Neural cell (in vitro differentiated cells): ENCODE data around the gene MYO18B. TPM values are rescaled to one million over a fixed set of nuclear protein-coding genes. Genes with fewer than 3 reads are reported as not detected.

Source experiments
- H2AFZ ChIP-seq: fragments of 200-600, 300-800 bp; sonication (generic), shearing (Covaris generic); 2 replicates; pipeline ENCODE4 v1.6.0; 2014; ENCODE audit warnings: low read depth, mild to moderate bottlenecking, antibody characterized with exemption, low read length, moderate library complexity
- H3F3A ChIP-seq: fragments of 200-600 bp; shearing (Covaris generic); 2 replicates; pipeline ENCODE4 v1.6.1; 2016; ENCODE audit warnings: mild to moderate bottlenecking, moderate library complexity, mixed read lengths, antibody characterized with exemption, low read length; ENCODE audit not compliant: insufficient read depth, poor library complexity, severe bottlenecking
- H3K27ac ChIP-seq: fragments of 200-600, 300-800 bp; sonication (generic), shearing (Covaris generic); 2 replicates; pipeline ENCODE4 v1.5.1; 2014; ENCODE audit warnings: mild to moderate bottlenecking, low read length, moderate library complexity
- H3K27me3 ChIP-seq: fragments of 300-800, 200-600 bp; sonication (generic), shearing (Covaris generic); 2 replicates; pipeline ENCODE4 v1.6.0; 2014; ENCODE audit warnings: mild to moderate bottlenecking, low read depth, low read length, moderate library complexity; ENCODE audit not compliant: insufficient read depth
- H3K36me3 ChIP-seq: fragments of 300-800, 200-600 bp; sonication (generic), shearing (Covaris generic); 2 replicates; pipeline ENCODE4 v1.5.1; 2014; ENCODE audit warnings: mild to moderate bottlenecking, antibody characterized with exemption, low read length, moderate library complexity; ENCODE audit not compliant: insufficient read depth
- H3K4me2 ChIP-seq: fragments of 300-800, 200-600 bp; sonication (generic), shearing (Covaris generic); 2 replicates; pipeline ENCODE4 v1.6.0; 2014; ENCODE audit warnings: mild to moderate bottlenecking, low read length
- H3K4me3 ChIP-seq: fragments of 300-800, 200-600 bp; sonication (generic), shearing (Covaris generic); 2 replicates; pipeline ENCODE4 v1.5.1; 2014; ENCODE audit warnings: mild to moderate bottlenecking, low read length, moderate library complexity
- H3K79me2 ChIP-seq: fragments of 200-600 bp; shearing (Covaris generic); replicated peaks from 2 replicates; pipeline ENCODE4 v1.6.0; 2014; ENCODE audit warnings: mild to moderate bottlenecking, low read length, moderate library complexity; ENCODE audit not compliant: insufficient read depth
- H3K9ac ChIP-seq: fragments of 300-800, 200-600 bp; sonication (generic), shearing (Covaris generic); 2 replicates; pipeline ENCODE4 v1.6.1; 2016; ENCODE audit warnings: mild to moderate bottlenecking, low read length, mixed read lengths
- H3K9me2 ChIP-seq: fragments of 200-600 bp; shearing (Covaris generic); 2 replicates; pipeline ENCODE4 v1.6.1; 2016; ENCODE audit warnings: mild to moderate bottlenecking, low read length, mixed read lengths; ENCODE audit not compliant: insufficient read depth
- H3K9me3 ChIP-seq: fragments of 200-600, 300-800 bp; sonication (generic), shearing (Covaris generic); 2 replicates; pipeline ENCODE4 v1.6.1; 2016; ENCODE audit warnings: mild to moderate bottlenecking, mixed run types, low read length, moderate library complexity, mixed read lengths
- H4K20me1 ChIP-seq: fragments of 200-600 bp; shearing (Covaris generic); 2 replicates; pipeline ENCODE4 v1.6.1; 2016; ENCODE audit warnings: mild to moderate bottlenecking, mixed run types; ENCODE audit not compliant: insufficient read depth
- CTCF ChIP-seq: fragments of 450-650 bp; IDR thresholded peaks from 2 replicates; pipeline ENCODE4 v1.5.1; 2014; ENCODE audit warnings: antibody characterized with exemption, mild to moderate bottlenecking, moderate library complexity; ENCODE audit not compliant: poor library complexity, severe bottlenecking
- EP300 ChIP-seq: fragments of 450-650 bp; conservative IDR thresholded peaks from 2 replicates; pipeline ENCODE4 v1.6.1; 2014; ENCODE audit warnings: antibody characterized with exemption, mild to moderate bottlenecking, moderate library complexity; ENCODE audit not compliant: poor library complexity, severe bottlenecking
- EZH2 ChIP-seq: fragments of 200-600, 300-800 bp; shearing (Covaris generic), sonication (generic); IDR thresholded peaks from 2 replicates; pipeline ENCODE4 v1.6.1; 2014; ENCODE audit warnings: antibody characterized with exemption, low read length, borderline replicate concordance, mild to moderate bottlenecking; ENCODE audit not compliant: insufficient read depth, poor library complexity, severe bottlenecking
- MXI1 ChIP-seq: fragments of 450-650 bp; conservative IDR thresholded peaks from 2 replicates; pipeline ENCODE4 v1.6.1; 2014; ENCODE audit warnings: antibody characterized with exemption, mild to moderate bottlenecking; ENCODE audit not compliant: poor library complexity, severe bottlenecking
- POLR2AphosphoS5 ChIP-seq: IDR thresholded peaks from 2 replicates; pipeline ENCODE4 v1.6.1; 2012
- RAD21 ChIP-seq: fragments of 450-650 bp; conservative IDR thresholded peaks from 2 replicates; pipeline ENCODE4 v1.6.1; 2014; ENCODE audit warnings: antibody characterized with exemption, mild to moderate bottlenecking, moderate library complexity
- SMC3 ChIP-seq: fragments of 450-650 bp; conservative IDR thresholded peaks from 2 replicates; pipeline ENCODE4 v1.6.1; 2014; ENCODE audit warnings: antibody characterized with exemption, mild to moderate bottlenecking, moderate library complexity; ENCODE audit not compliant: poor library complexity
- TAF1 ChIP-seq: IDR thresholded peaks from 2 replicates; pipeline ENCODE4 v1.6.1; 2012; ENCODE audit warnings: low read depth
- polyA plus RNA-seq: library from polyadenylated mRNA; depleted of rRNA; stranded (reverse); fragments of >200 nt; gene quantifications from 2 replicates; pipeline ENCODE4 v1.2.3, GENCODE V29; 2014
- TF ChIP-seq, protein P1 (sequence below): IDR thresholded peaks from 2 replicates; pipeline ENCODE4 v1.6.1; 2012; ENCODE audit warnings: borderline replicate concordance

The MYO18B gene
- polyA plus RNA-seq, 1 donor from 2014 or later, result 0.71 TPM

DNA sequence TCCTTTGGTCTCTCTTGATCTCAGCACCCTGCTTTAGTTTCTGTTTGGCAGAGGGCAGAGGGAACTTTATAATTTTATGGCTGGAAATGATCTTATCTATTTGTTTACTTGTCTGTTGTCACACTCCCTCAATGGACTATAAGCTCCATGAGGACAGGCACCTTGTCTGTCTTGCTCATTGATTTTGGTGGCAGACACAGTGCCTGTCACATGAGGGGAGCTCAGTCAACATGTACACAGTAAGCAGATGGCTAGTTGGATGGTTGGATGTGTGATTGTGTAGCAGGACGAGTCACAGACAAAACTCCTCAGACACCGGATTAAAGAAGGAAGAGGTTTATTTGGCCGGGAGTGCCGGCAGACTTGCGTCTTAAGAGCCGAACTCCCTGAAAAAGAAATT lies 80.4 kb downstream of the MYO18B start:
- no peaks in the 10 kb centered on the region for H3K79me2 ChIP-seq
- no peak for TF ChIP-seq MXI1
- no peak for TF ChIP-seq EP300
- TF ChIP-seq TAF1, result no peak
- TF ChIP-seq EZH2, result no peak
- TF ChIP-seq RAD21, result no peak
- no peak for TF ChIP-seq POLR2AphosphoS5
- TF ChIP-seq CTCF, result no peak
- TF ChIP-seq SMC3, result no peak
- TF ChIP-seq, protein P1, sequence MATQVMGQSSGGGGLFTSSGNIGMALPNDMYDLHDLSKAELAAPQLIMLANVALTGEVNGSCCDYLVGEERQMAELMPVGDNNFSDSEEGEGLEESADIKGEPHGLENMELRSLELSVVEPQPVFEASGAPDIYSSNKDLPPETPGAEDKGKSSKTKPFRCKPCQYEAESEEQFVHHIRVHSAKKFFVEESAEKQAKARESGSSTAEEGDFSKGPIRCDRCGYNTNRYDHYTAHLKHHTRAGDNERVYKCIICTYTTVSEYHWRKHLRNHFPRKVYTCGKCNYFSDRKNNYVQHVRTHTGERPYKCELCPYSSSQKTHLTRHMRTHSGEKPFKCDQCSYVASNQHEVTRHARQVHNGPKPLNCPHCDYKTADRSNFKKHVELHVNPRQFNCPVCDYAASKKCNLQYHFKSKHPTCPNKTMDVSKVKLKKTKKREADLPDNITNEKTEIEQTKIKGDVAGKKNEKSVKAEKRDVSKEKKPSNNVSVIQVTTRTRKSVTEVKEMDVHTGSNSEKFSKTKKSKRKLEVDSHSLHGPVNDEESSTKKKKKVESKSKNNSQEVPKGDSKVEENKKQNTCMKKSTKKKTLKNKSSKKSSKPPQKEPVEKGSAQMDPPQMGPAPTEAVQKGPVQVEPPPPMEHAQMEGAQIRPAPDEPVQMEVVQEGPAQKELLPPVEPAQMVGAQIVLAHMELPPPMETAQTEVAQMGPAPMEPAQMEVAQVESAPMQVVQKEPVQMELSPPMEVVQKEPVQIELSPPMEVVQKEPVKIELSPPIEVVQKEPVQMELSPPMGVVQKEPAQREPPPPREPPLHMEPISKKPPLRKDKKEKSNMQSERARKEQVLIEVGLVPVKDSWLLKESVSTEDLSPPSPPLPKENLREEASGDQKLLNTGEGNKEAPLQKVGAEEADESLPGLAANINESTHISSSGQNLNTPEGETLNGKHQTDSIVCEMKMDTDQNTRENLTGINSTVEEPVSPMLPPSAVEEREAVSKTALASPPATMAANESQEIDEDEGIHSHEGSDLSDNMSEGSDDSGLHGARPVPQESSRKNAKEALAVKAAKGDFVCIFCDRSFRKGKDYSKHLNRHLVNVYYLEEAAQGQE, result no peak
- H2AFZ ChIP-seq, result no peak overlapping the region
- no peak overlapping the region for H3K9ac ChIP-seq
- H3K4me2 ChIP-seq, result no peak overlapping the region
- peaks cover 3% of the 10 kb centered on the region for H3F3A ChIP-seq
- H3K9me2 ChIP-seq, result no peaks in the 10 kb centered on the region
- no peak overlapping the region for H3K4me3 ChIP-seq
- no peaks in the 10 kb centered on the region for H3K27me3 ChIP-seq
- no peaks in the 10 kb centered on the region for H3K9me3 ChIP-seq
- no peak overlapping the region for H3K27ac ChIP-seq
- H4K20me1 ChIP-seq, result no peaks in the 10 kb centered on the region
- H3K36me3 ChIP-seq, result no peaks in the 10 kb centered on the region

GRCh38 chr22:25823276-25823675 lies 81.3 kb downstream of the MYO18B start:
- Histone ChIP-seq H3K27me3 (no peaks in the 10 kb centered on the region), H3K4me3 (no peak overlapping the region), H3F3A (peaks cover 7% of the 10 kb centered on the region), H3K9me3 (no peaks in the 10 kb centered on the region), H3K36me3 (no peaks in the 10 kb centered on the region), H2AFZ (no peak overlapping the region), H3K27ac (no peak overlapping the region), H4K20me1 (no peaks in the 10 kb centered on the region), H3K79me2 (no peaks in the 10 kb centered on the region), H3K9ac (no peak overlapping the region), H3K9me2 (no peaks in the 10 kb centered on the region), H3K4me2 (no peak overlapping the region)
- no peak for TF ChIP-seq CTCF
- TF ChIP-seq SMC3, result no peak
- no peak for TF ChIP-seq RAD21
- no peak for TF ChIP-seq MXI1
- TF ChIP-seq EP300, result no peak
- no peak for TF ChIP-seq POLR2AphosphoS5
- TF ChIP-seq EZH2, result no peak
- TF ChIP-seq, protein P1, result no peak
- TF ChIP-seq TAF1, result no peak
